ENCODE data around the gene TEX9. TPM values are rescaled to one million over a fixed set of nuclear protein-coding genes. Genes with fewer than 3 reads are reported as not detected.

Gene TEX9
- total RNA-seq, 1 experiment from 2014 or later, result 4.1 TPM

DNA sequence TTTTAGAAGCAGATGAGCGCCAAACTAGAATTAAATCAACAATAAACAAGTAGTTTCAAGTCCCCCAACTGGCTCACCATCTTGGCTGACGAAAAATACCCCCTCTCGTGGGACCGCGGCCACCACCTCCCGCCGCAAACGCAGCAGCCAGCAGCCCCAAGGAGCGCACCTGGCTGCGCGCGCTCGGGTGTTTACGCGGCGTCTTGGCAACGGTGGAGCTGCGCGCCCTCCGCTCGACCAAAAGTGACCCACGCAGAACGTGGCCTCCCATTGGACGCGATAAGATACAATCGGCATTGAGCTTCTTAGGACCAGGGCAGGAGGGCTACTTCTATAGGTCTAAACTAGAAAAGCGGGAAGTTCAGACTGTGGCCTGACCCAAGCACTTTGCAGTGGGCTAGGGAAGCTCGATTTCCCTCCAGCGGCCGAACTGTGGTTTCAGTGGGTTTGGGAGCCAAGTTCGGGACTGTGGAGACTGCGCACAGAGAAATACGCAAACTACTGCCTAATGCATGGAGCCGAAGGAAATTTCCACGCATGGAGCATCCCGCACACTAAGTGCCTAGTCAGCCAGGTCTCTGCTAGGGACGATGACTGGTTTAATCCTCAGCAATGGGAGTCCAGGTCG lies 99.8 kb downstream of the TEX9 start, which contains the start of gene MNS1:
MNS1 (minus strand) TSS at position 245 of the 628 bp plus-strand sequence; CDS start at position 80, 165 bp downstream.
- intact Hi-C loops (cut with micrococcal nuclease; ENCODE audit: unreplicated experiment) (no loop called here), in situ Hi-C loops (cut with HindIII; ENCODE audit: low pct_unique_long_range_greater_than_20kb, low sequenced_read_pairs) (no loop called here)
- BruUV-seq (replicated peaks), result no TSS peak
- Histone ChIP-seq H3K27me3 (ENCODE audit: control insufficient read depth, insufficient read depth, low read length) (no peaks in the 10 kb centered on the region), H3K4me3 (ENCODE audit: low read depth in 2 of 2, low read length in 2 of 2) (peak within 1 kb of the TSS; percentile 65 to 83), H3K4me1 (ENCODE audit: control insufficient read depth, insufficient read depth, low read length) (no peaks in the 10 kb centered on the region; the same call in 1 of the 2 replicates), H3K9me3 (ENCODE audit: control insufficient read depth, insufficient read depth, low read depth, low read length) (no peaks in the 10 kb centered on the region), H3K27ac (ENCODE audit: low read length) (peak within 1 kb of the TSS; percentile 64), H3K36me3 (ENCODE audit: control insufficient read depth, insufficient read depth, low read length) (no peaks in the 10 kb centered on the region)
- ChIA-PET POLR2A (interaction anchor here (0.6 to 1.1 kb wide), 4 partner anchors 82 to 422 kb away, joined by 3 to 12 read pairs (median 4); no protein-coding TSS in a partner anchor), CTCF (interaction anchor here (0.6 to 0.7 kb wide), 3 partner anchors 26 to 462 kb away, joined by 3 read pairs; no protein-coding TSS in a partner anchor)
- peak; percentile 100 for ATAC-seq
- TF ChIP-seq SIN3A (IDR thresholded peaks at IDR 0.05; ENCODE audit: borderline replicate concordance, insufficient read depth, low read depth, low read length) (peak; percentile 84; the same call in 1 of the 2 replicates), TCF7L2 (IDR thresholded peaks at IDR 0.05; ENCODE audit: low read depth, low read length) (no peak)
- peak; percentile 95 for DNase-seq (ENCODE audit: low read depth, low spot score)

DNA sequence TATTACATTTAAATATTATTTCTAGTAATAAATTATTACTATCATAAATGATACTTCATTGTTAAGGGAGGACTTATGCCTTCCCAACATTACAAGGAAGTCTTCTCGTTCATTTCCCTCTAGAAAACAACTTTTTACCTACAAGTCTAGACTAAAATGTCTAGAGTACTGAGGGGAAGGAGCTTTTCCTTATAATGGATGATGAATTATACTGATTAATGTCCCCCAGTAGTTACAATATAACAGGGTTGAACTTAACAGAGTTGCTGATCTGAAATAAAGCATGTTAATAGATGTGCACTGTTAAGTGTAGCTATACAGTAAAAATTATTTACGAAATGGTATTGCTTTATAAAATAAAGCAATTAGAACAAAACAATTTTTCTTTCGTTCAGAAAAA lies 102.4 kb downstream of the TEX9 start:
- ATAC-seq, result no peak
- in situ Hi-C loops (cut with HindIII; ENCODE audit: low pct_unique_long_range_greater_than_20kb, low sequenced_read_pairs) (no loop called here), intact Hi-C loops (cut with micrococcal nuclease; ENCODE audit: unreplicated experiment) (no loop called here)
- TF ChIP-seq REST (IDR thresholded peaks at IDR 0.05; ENCODE audit: insufficient read depth in 1 of 2, low read depth in 2 of 2, low read length in 1 of 2), result no peak
- TF ChIP-seq POLR2AphosphoS5 (IDR thresholded peaks at IDR 0.05; ENCODE audit: low read depth, low read length), result no peak
- no peak for TF ChIP-seq TCF7L2 (IDR thresholded peaks at IDR 0.05; ENCODE audit: low read depth, low read length)
- TF ChIP-seq CTCF (IDR thresholded peaks at IDR 0.05), result no peak
- TF ChIP-seq SIN3A (IDR thresholded peaks at IDR 0.05; ENCODE audit: borderline replicate concordance, insufficient read depth, low read depth, low read length), result no peak
- H3K4me3 ChIP-seq (ENCODE audit: low read depth in 2 of 2, low read length in 2 of 2), result no peak overlapping the region
- H3K36me3 ChIP-seq (ENCODE audit: control insufficient read depth, insufficient read depth, low read length), result no peaks in the 10 kb centered on the region
- H3K27me3 ChIP-seq (ENCODE audit: control insufficient read depth, insufficient read depth, low read length), result peaks cover 3% of the 10 kb centered on the region; the same call in 1 of the 2 replicates
- ChIA-PET POLR2A (no interaction called here), CTCF (no interaction called here)
- H3K27ac ChIP-seq (ENCODE audit: low read length), result no peak overlapping the region
- DNase-seq (ENCODE audit: low read depth, low spot score), result no peak
- H3K4me1 ChIP-seq (ENCODE audit: control insufficient read depth, insufficient read depth, low read length), result no peaks in the 10 kb centered on the region; the same call in 1 of the 2 replicates
- no TSS peak for BruUV-seq (replicated peaks)
- H3K9me3 ChIP-seq (ENCODE audit: control insufficient read depth, insufficient read depth, low read depth, low read length), result no peaks in the 10 kb centered on the region

DNA sequence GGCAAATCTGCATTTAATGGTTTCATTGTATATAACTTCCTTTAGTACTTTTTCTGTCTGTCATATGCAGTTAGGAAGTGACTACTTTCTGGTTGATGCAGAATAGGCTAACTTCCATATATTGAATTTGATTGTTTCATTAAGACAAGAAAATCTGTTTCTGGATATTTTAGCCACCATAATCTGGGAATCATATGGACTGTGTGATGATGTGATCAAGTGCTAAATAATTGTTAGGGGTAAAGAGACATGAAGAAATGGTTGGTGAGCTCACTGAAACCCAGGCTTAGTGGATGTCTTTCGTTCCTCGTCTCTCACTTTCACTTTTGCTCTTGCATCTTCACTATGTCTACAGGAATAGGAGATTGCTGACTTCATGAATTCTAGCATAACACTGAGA lies 103.2 kb downstream of the TEX9 start:
- ATAC-seq (no peak), DNase-seq (ENCODE audit: low read depth, low spot score) (no peak)
- intact Hi-C loops (cut with micrococcal nuclease; ENCODE audit: unreplicated experiment) (no loop called here), in situ Hi-C loops (cut with HindIII; ENCODE audit: low pct_unique_long_range_greater_than_20kb, low sequenced_read_pairs) (no loop called here)
- no peaks in the 10 kb centered on the region; the same call in 1 of the 2 replicates for H3K4me1 ChIP-seq (ENCODE audit: control insufficient read depth, insufficient read depth, low read length)
- H3K27ac ChIP-seq (ENCODE audit: low read length), result no peak overlapping the region
- ChIA-PET POLR2A (interaction anchor here (1.0 kb wide), 1 partner anchor 19 kb away, joined by 3 read pairs; no protein-coding TSS in a partner anchor), CTCF (no interaction called here)
- peak overlapping the region; percentile 22 to 37 for H3K4me3 ChIP-seq (ENCODE audit: low read depth in 2 of 2, low read length in 2 of 2)
- H3K9me3 ChIP-seq (ENCODE audit: control insufficient read depth, insufficient read depth, low read depth, low read length), result no peaks in the 10 kb centered on the region
- H3K36me3 ChIP-seq (ENCODE audit: control insufficient read depth, insufficient read depth, low read length), result no peaks in the 10 kb centered on the region
- TF ChIP-seq REST (IDR thresholded peaks at IDR 0.05; ENCODE audit: insufficient read depth in 1 of 2, low read depth in 2 of 2, low read length in 1 of 2) (no peak), SIN3A (IDR thresholded peaks at IDR 0.05; ENCODE audit: borderline replicate concordance, insufficient read depth, low read depth, low read length) (no peak), POLR2AphosphoS5 (IDR thresholded peaks at IDR 0.05; ENCODE audit: low read depth, low read length) (no peak), CTCF (IDR thresholded peaks at IDR 0.05) (no peak), TCF7L2 (IDR thresholded peaks at IDR 0.05; ENCODE audit: low read depth, low read length) (no peak)
- H3K27me3 ChIP-seq (ENCODE audit: control insufficient read depth, insufficient read depth, low read length), result peaks cover 3% of the 10 kb centered on the region; the same call in 1 of the 2 replicates
- no TSS peak for BruUV-seq (replicated peaks)

Data from Panc1 (cell line).